H1 (cell line): ENCODE data around the gene OPCML. TPM values are rescaled to one million over a fixed set of nuclear protein-coding genes. Genes with fewer than 3 reads are reported as not detected.

Experiments
- CTCF ChIA-PET: fragments of 300-600 bp; sonication (Branson Sonifier 250); formaldehyde crosslinking; loops from one replicate; lab custom pipeline; 2021; ENCODE audit not compliant: partially characterized antibody; lab: Charles Lee
- POLR2A ChIA-PET: fragments of 300-600 bp; sonication (Branson Sonifier 250); formaldehyde crosslinking; loops from one replicate; lab custom pipeline; 2021; ENCODE audit warnings: inconsistent platforms; ENCODE audit not compliant: partially characterized antibody; lab: Charles Lee
- DNase-seq, 2 experiments: peaks; one replicate each; pipeline versions ENCODE4 v3.0.0 to v3.0.0-alpha.2; 2010 to 2022; ENCODE audit warnings: low spot score in 2 of 2, low read depth in 1 of 2, mixed read lengths in 1 of 2
- FAIRE-seq: peaks from 2 replicates; lab custom pipeline; 2011; peaks lifted over from hg19 to GRCh38; lab: Jason Lieb, UNC
- H2AFZ ChIP-seq: 2 replicates; pipeline ENCODE4 v1.8.1; 2012; ENCODE audit warnings: low read length, inconsistent platforms
- H2AK5ac ChIP-seq: 2 replicates; pipeline ENCODE4 v1.6.1; 2013; ENCODE audit warnings: low read depth, low read length
- H2BK120ac ChIP-seq: replicated peaks from 2 replicates; pipeline ENCODE3; 2013; ENCODE audit warnings: low read depth, low read length, inconsistent platforms
- H2BK12ac ChIP-seq: 2 replicates; pipeline ENCODE4 v1.6.1; 2013; ENCODE audit warnings: low read depth, low read length
- H2BK15ac ChIP-seq: 2 replicates; pipeline ENCODE4 v1.6.1; 2013; ENCODE audit warnings: low read length
- H2BK20ac ChIP-seq: 2 replicates; pipeline ENCODE4 v1.6.1; 2013; ENCODE audit warnings: low read length
- H2BK5ac ChIP-seq: 2 replicates; pipeline ENCODE4 v1.6.1; 2013; ENCODE audit warnings: low read depth, low read length
- H3K14ac ChIP-seq: 2 replicates; pipeline ENCODE4 v1.6.1; 2013; ENCODE audit warnings: inconsistent platforms; ENCODE audit not compliant: insufficient read length
- H3K18ac ChIP-seq: 2 replicates; pipeline ENCODE4 v1.6.1; 2013; ENCODE audit warnings: low read length; ENCODE audit errors: extremely low read depth
- H3K23ac ChIP-seq: 2 replicates; pipeline ENCODE4 v1.6.1; 2013; ENCODE audit warnings: inconsistent platforms; ENCODE audit not compliant: insufficient read length
- H3K23me2 ChIP-seq: 2 replicates; pipeline ENCODE4 v1.6.1; 2013; ENCODE audit warnings: low read depth, low read length
- H3K27ac ChIP-seq: 2 replicates; pipeline ENCODE4 v1.6.1; 2011; ENCODE audit warnings: low read depth, low read length, inconsistent platforms
- H3K27me3 ChIP-seq, 4 experiments: replicated peaks in 1 of 4; 1 replicate in 1 of 4; 2 replicates in 3 of 4; pipeline versions ENCODE4 v1.6.1 to v1.8.1; 2011 to 2013; ENCODE audit warnings: low read length in 3 of 4, mild to moderate bottlenecking in 3 of 4, inconsistent platforms in 2 of 4, mixed read lengths in 2 of 4, moderate library complexity in 1 of 4; ENCODE audit not compliant: control insufficient read depth in 3 of 4, insufficient read depth in 3 of 4; ENCODE audit errors: extremely low read depth in 1 of 4
- H3K36me3 ChIP-seq, 4 experiments: 2 replicates each; pipeline versions ENCODE4 v1.6.1 to v1.8.1; 2011 to 2013; ENCODE audit warnings: mild to moderate bottlenecking in 4 of 4, low read length in 3 of 4, moderate library complexity in 2 of 4, control low read depth in 1 of 4, inconsistent platforms in 1 of 4; ENCODE audit not compliant: insufficient read depth in 4 of 4, control insufficient read depth in 2 of 4
- H3K4ac ChIP-seq: replicated peaks from 2 replicates; pipeline ENCODE3; 2013; ENCODE audit warnings: low read length, low read depth, mixed read lengths, inconsistent platforms; ENCODE audit not compliant: insufficient read length
- H3K4me1 ChIP-seq, 4 experiments: replicated peaks in 1 of 4; 1 replicate in 1 of 4; 2 replicates in 3 of 4; pipeline versions ENCODE4 v1.6.1 to v1.8.1; 2011 to 2013; ENCODE audit warnings: low read length in 3 of 4, inconsistent platforms in 2 of 4, mixed read lengths in 1 of 4; ENCODE audit not compliant: insufficient read depth in 4 of 4, control insufficient read depth in 3 of 4
- H3K4me2 ChIP-seq, 2 experiments: 2 replicates each; pipeline versions ENCODE4 v1.6.1 to v1.8.1; 2011 to 2013; ENCODE audit warnings: low read depth in 2 of 2, low read length in 2 of 2, control low read depth in 1 of 2, inconsistent platforms in 1 of 2, mild to moderate bottlenecking in 1 of 2; ENCODE audit not compliant: insufficient read depth in 1 of 2
- H3K4me3 ChIP-seq, 4 experiments: fragments of 200-600, 300-600 bp in 1 of 4; sonication (generic), shearing (Covaris generic), sonication (Bioruptor Twin) in 1 of 4; 2 replicates each; pipeline versions ENCODE4 v1.5.1 to v1.8.1; 2011 to 2016; ENCODE audit warnings: low read length in 4 of 4, low read depth in 3 of 4, control low read depth in 2 of 4, inconsistent platforms in 2 of 4, mild to moderate bottlenecking in 2 of 4, mixed read lengths in 1 of 4, moderate library complexity in 1 of 4; ENCODE audit not compliant: insufficient read depth in 2 of 4; ENCODE audit errors: extremely low read depth in 1 of 4
- H3K56ac ChIP-seq: replicated peaks from 2 replicates; pipeline ENCODE3; 2013; ENCODE audit warnings: low read depth, mild to moderate bottlenecking, mixed read lengths, low read length, inconsistent platforms; ENCODE audit not compliant: insufficient read length
- H3K79me1 ChIP-seq: 2 replicates; pipeline ENCODE4 v1.6.1; 2013; ENCODE audit warnings: low read depth, low read length, control low read depth
- H3K79me2 ChIP-seq, 2 experiments: 2 replicates each; pipeline versions ENCODE4 v1.6.1 to v1.8.1; 2012 to 2013; ENCODE audit warnings: low read length in 2 of 2, mild to moderate bottlenecking in 2 of 2, inconsistent platforms in 1 of 2; ENCODE audit not compliant: insufficient read depth in 2 of 2, control insufficient read depth in 1 of 2
- H3K9ac ChIP-seq, 4 experiments: replicated peaks in 1 of 4; 1 replicate in 1 of 4; 2 replicates in 3 of 4; pipeline versions ENCODE4 v1.6.1 to v1.8.1; 2011 to 2013; ENCODE audit warnings: low read depth in 3 of 4, low read length in 3 of 4, control low read depth in 2 of 4, mild to moderate bottlenecking in 2 of 4, moderate library complexity in 2 of 4, inconsistent platforms in 1 of 4; ENCODE audit errors: extremely low read depth in 1 of 4
- H3K9me3 ChIP-seq, 2 experiments: 2 replicates each; pipeline versions ENCODE4 v1.6.1 to v1.8.1; 2012 to 2013; ENCODE audit warnings: mild to moderate bottlenecking in 2 of 2, moderate library complexity in 2 of 2, control low read depth in 1 of 2, inconsistent platforms in 1 of 2, low read depth in 1 of 2, low read length in 1 of 2, mixed read lengths in 1 of 2; ENCODE audit not compliant: insufficient read depth in 2 of 2
- H4K20me1 ChIP-seq, 2 experiments: replicated peaks in 1 of 2; 2 replicates each; pipeline versions ENCODE3 to v1.8.1; 2011 to 2013; ENCODE audit warnings: inconsistent platforms in 2 of 2, low read length in 2 of 2, mild to moderate bottlenecking in 1 of 2; ENCODE audit not compliant: insufficient read depth in 2 of 2, control insufficient read depth in 1 of 2
- H4K5ac ChIP-seq: 2 replicates; pipeline ENCODE4 v1.6.1; 2013; ENCODE audit warnings: low read length, low read depth, mixed read lengths, inconsistent platforms; ENCODE audit not compliant: insufficient read length
- H4K8ac ChIP-seq: 2 replicates; pipeline ENCODE4 v1.8.0; 2013; ENCODE audit warnings: mild to moderate bottlenecking, moderate library complexity, low read length, inconsistent platforms; ENCODE audit not compliant: insufficient read depth; ENCODE audit errors: extremely low read depth
- H4K91ac ChIP-seq: replicated peaks from 2 replicates; pipeline ENCODE3; 2013; ENCODE audit warnings: low read length, mixed read lengths, inconsistent platforms; ENCODE audit not compliant: insufficient read length
- CTBP2 ChIP-seq: IDR thresholded peaks from 2 replicates; pipeline ENCODE4 v1.7.0; 2011; ENCODE audit warnings: borderline replicate concordance, mild to moderate bottlenecking, moderate library complexity, mixed read lengths, low read length; ENCODE audit not compliant: insufficient read depth, insufficient read length
- GABPA ChIP-seq: IDR thresholded peaks from 2 replicates; pipeline ENCODE4 v1.6.1; 2011; ENCODE audit warnings: mild to moderate bottlenecking, low read length, moderate library complexity, borderline replicate concordance; ENCODE audit not compliant: insufficient read depth
- KDM4A ChIP-seq: IDR thresholded peaks from one replicate; pipeline ENCODE4 v1.7.1; 2012; ENCODE audit warnings: low read depth, mild to moderate bottlenecking, moderate library complexity, low read length, inconsistent platforms; ENCODE audit not compliant: severe bottlenecking
- POU5F1 ChIP-seq: IDR thresholded peaks from 2 replicates; pipeline ENCODE4 v1.6.1; 2011; ENCODE audit warnings: low read depth, mild to moderate bottlenecking, low read length, moderate library complexity
- RNF2 ChIP-seq: fragments of 200-900, 300-1000 bp; sonication (generic); IDR thresholded peaks from 2 replicates; pipeline ENCODE4 v1.7.1; 2016; ENCODE audit warnings: borderline replicate concordance, low read depth, mild to moderate bottlenecking, antibody characterized with exemption, low read length; ENCODE audit not compliant: poor library complexity, severe bottlenecking; ENCODE audit errors: missing control alignments
- SAP30 ChIP-seq: fragments of 300-600 bp; sonication (generic); IDR thresholded peaks from 2 replicates; pipeline ENCODE4 v1.7.1; 2012; ENCODE audit warnings: low read length, moderate library complexity, mild to moderate bottlenecking, inconsistent platforms; ENCODE audit not compliant: insufficient read depth, insufficient replicate concordance
- SIRT6 ChIP-seq: IDR thresholded peaks from one replicate; pipeline ENCODE4 v1.7.1; 2012; ENCODE audit warnings: low read length, inconsistent platforms
- WGBS, 2 experiments: shearing (Covaris generic) in 1 of 2; methylation state at CpG; one replicate each; pipeline versions ENCODE4 v1.1.6 to v1.1.7; 2013 to 2015; ENCODE audit warnings: low lambda C conversion rate in 2 of 2, mixed read lengths in 2 of 2, inconsistent platforms in 1 of 2, low coverage in 1 of 2, missing lambda C conversion rate in 1 of 2; ENCODE audit not compliant: insufficient replicate concordance in 2 of 2, insufficient coverage in 1 of 2, insufficient read length in 1 of 2; ENCODE audit errors: extremely low coverage in 1 of 2, missing lambda C conversion rate in 1 of 2; 5-methylcytosine and 5-hydroxymethylcytosine counted together
- polyA plus RNA-seq, 7 experiments: library from polyadenylated mRNA; depleted of rRNA in 3 of 7; stranded (reverse) in 5 of 7; unstranded in 2 of 7; fragments of >200 nt in 5 of 7; fragments of 200-250 nt in 2 of 7; gene quantifications; 1 replicate in 5 of 7; 2 replicates in 1 of 7; 4 replicates in 1 of 7; pipeline versions ENCODE4 v1.2.1 to v1.2.3, GENCODE V29; 2011 to 2013; ENCODE audit warnings: missing spikeins in 2 of 7, mixed read lengths in 2 of 7
- total RNA-seq: library from RNA; stranded (reverse); fragmentation: NEBNext Ultra II Directional; extraction: Animal tissue kit (Norgen Biotek cat#: 25700); gene quantifications from 2 replicates; pipeline ENCODE4 v1.2.1, GENCODE V29; 2021

The OPCML gene
- total and polyA plus RNA-seq, 2 of the 8 experiments (the other 6 are each of a cell fraction or from before 2014, with no cell fraction given) = 2.3 to 3.1 TPM

DNA sequence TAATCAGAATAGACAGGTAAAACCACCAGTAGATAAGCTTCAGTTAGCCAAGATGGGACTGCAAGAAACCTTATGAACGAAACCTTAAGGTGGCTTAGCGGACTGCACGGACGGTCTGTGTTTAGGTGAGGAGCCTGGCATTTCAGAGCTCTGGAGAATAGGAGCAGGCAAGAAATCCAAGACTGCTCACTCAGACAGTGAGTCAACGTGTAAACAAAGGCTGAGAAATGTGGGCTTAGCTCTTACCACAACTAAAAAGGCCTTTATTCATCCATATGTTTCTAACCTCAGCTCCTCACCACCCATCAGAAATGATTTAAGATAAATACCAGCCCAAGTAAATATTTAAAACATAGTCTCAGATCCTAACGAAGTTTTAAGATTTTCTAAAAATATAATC, 657.7 kb downstream of the OPCML start:
- Histone ChIP-seq H2AFZ (no peak overlapping the region; the same call in 1 of the 2 replicates), H3K4me1 (no peaks in the 10 kb centered on the region), H3K79me1 (no peaks in the 10 kb centered on the region), H2BK5ac (no peak overlapping the region), H3K23ac (no peak overlapping the region), H3K14ac (no peak overlapping the region), H2BK120ac (no peak overlapping the region), H3K56ac (no peak overlapping the region), H3K4me2 (no peak overlapping the region), H3K79me2 (no peaks in the 10 kb centered on the region), H2BK15ac (no peak overlapping the region), H4K91ac (no peak overlapping the region), H3K27ac (no peak overlapping the region), H3K18ac (no peak overlapping the region), H3K9ac (no peak overlapping the region), H3K4ac (no peak overlapping the region), H3K27me3 (no peaks in the 10 kb centered on the region), H4K8ac (no peak overlapping the region), H3K4me3 (no peak overlapping the region), H3K9me3 (peaks cover 0 to 2% of the 10 kb centered on the region in 2 experiments; a peak in 1 of 4 replicates), H4K5ac (no peak overlapping the region), H3K36me3 (no peaks in the 10 kb centered on the region), H2BK12ac (no peak overlapping the region), H2AK5ac (no peak overlapping the region), H4K20me1 (no peaks in the 10 kb centered on the region), H2BK20ac (no peak overlapping the region), H3K23me2 (no peaks in the 10 kb centered on the region)
- ChIA-PET POLR2A (no interaction called here), CTCF (interaction anchor here (1.2 to 1.7 kb wide), 2 partner anchors 9 to 12 kb away, joined by 4 to 6 read pairs; no protein-coding TSS in a partner anchor)
- FAIRE-seq (no peak), DNase-seq (no peak)
- TF ChIP-seq GABPA (no peak), KDM4A (no peak), SAP30 (no peak), CTBP2 (no peak), POU5F1 (no peak), SIRT6 (no peak), RNF2 (no peak)
- 88% methylated on average over 6 of the region's 6 CpGs; no CpG with 5 or more reads in 1 of the 2 experiments for WGBS, 2 experiments
